HepG2 (cell line): ENCODE data around the gene OR10P1. TPM values are rescaled to one million over a fixed set of nuclear protein-coding genes. Genes with fewer than 3 reads are reported as not detected.

ENCODE experiments used
- CHD2 ChIP-seq: IDR thresholded peaks from 2 replicates; pipeline ENCODE4 v1.6.1; 2011; ENCODE audit warnings: low read depth, low read length, improper control_type of control experiment
- EP300 ChIP-seq, 3 experiments: sonication (generic) in 1 of 3; formaldehyde crosslinking in 1 of 3; IDR thresholded peaks; 2 replicates each; pipeline versions ENCODE4 v1.5.1 to v1.6.1; 2011 to 2020; ENCODE audit warnings: low read depth in 2 of 3, low read length in 2 of 3, borderline replicate concordance in 1 of 3, improper control_type of control experiment in 1 of 3, mild to moderate bottlenecking in 1 of 3, missing genetic modification reagents in 1 of 3, moderate library complexity in 1 of 3
- FOXJ3 ChIP-seq: sonication (generic); formaldehyde crosslinking; IDR thresholded peaks from 2 replicates; pipeline ENCODE4 v1.4.0; 2020; ENCODE audit warnings: missing genetic modification reagents, mild to moderate bottlenecking, borderline replicate concordance
- HOXA9 ChIP-seq: sonication (generic); formaldehyde crosslinking; IDR thresholded peaks from 2 replicates; pipeline ENCODE4 v1.8.1; 2022; ENCODE audit warnings: missing genetic modification reagents, mild to moderate bottlenecking, moderate library complexity, borderline replicate concordance
- NFYB ChIP-seq: sonication (generic); formaldehyde crosslinking; IDR thresholded peaks from 2 replicates; pipeline ENCODE4 v1.4.0; 2020; ENCODE audit warnings: missing genetic modification reagents
- PITX1 ChIP-seq: sonication (generic); formaldehyde crosslinking; IDR thresholded peaks from 2 replicates; pipeline ENCODE4 v1.5.1; 2020; ENCODE audit warnings: mild to moderate bottlenecking, missing genetic modification reagents
- RBAK ChIP-seq: sonication (generic); formaldehyde crosslinking; IDR thresholded peaks from 2 replicates; pipeline ENCODE4 v1.5.1; 2020; ENCODE audit warnings: mild to moderate bottlenecking, missing genetic modification reagents
- SRSF9 ChIP-seq: fragments of 200-400 bp; formaldehyde crosslinking; IDR thresholded peaks from 2 replicates; pipeline ENCODE4 v1.6.1; 2018; ENCODE audit warnings: borderline replicate concordance, mild to moderate bottlenecking, low read depth, low read length; ENCODE audit not compliant: insufficient read depth, poor library complexity, severe bottlenecking
- TAF15 ChIP-seq: fragments of 200-400 bp; formaldehyde crosslinking; IDR thresholded peaks from one replicate; pipeline ENCODE4 v1.6.1; 2018; ENCODE audit warnings: mild to moderate bottlenecking, low read depth, low read length; ENCODE audit not compliant: poor library complexity, severe bottlenecking
- ZKSCAN1 ChIP-seq: fragments of 150-350 bp; IDR thresholded peaks from 2 replicates; pipeline ENCODE4 v1.6.1; 2014; ENCODE audit warnings: low read length
- ZNF30 ChIP-seq: sonication (generic); formaldehyde crosslinking; IDR thresholded peaks from 2 replicates; pipeline ENCODE4 v1.5.0; 2020; ENCODE audit warnings: mild to moderate bottlenecking, missing genetic modification reagents
- ZNF510 ChIP-seq: sonication (generic); formaldehyde crosslinking; IDR thresholded peaks from 2 replicates; pipeline ENCODE4 v1.4.0; 2020; ENCODE audit warnings: low read depth, mild to moderate bottlenecking, missing genetic modification reagents
- ZNF564 ChIP-seq: sonication (generic); formaldehyde crosslinking; IDR thresholded peaks from 2 replicates; pipeline ENCODE4 v1.8.1; 2023; ENCODE audit warnings: mild to moderate bottlenecking, missing genetic modification reagents
- ZNF607 ChIP-seq: sonication (generic); formaldehyde crosslinking; IDR thresholded peaks from 2 replicates; pipeline ENCODE4 v1.5.1; 2020; ENCODE audit warnings: missing genetic modification reagents, mild to moderate bottlenecking, borderline replicate concordance
- ZNF782 ChIP-seq: sonication (generic); formaldehyde crosslinking; IDR thresholded peaks from 2 replicates; pipeline ENCODE4 v1.4.0; 2020; ENCODE audit warnings: missing genetic modification reagents, mild to moderate bottlenecking, borderline replicate concordance
- ZNF83 ChIP-seq: sonication (generic); formaldehyde crosslinking; IDR thresholded peaks from 2 replicates; pipeline ENCODE4 v1.4.0; 2020; ENCODE audit warnings: missing genetic modification reagents, mild to moderate bottlenecking, borderline replicate concordance
- polyA plus RNA-seq, 8 experiments: library from polyadenylated mRNA; depleted of rRNA in 3 of 8; stranded (reverse) in 7 of 8; unstranded in 1 of 8; fragments of >200 nt; fragmentation: Illumina TruSeq in 4 of 8; extraction: Trizol in 4 of 8; gene quantifications; 2 replicates each; pipeline versions ENCODE4 v1.2.1 to v1.2.3, GENCODE V29; 2011 to 2016; ENCODE audit warnings: low read depth in 4 of 8, missing spikeins in 1 of 8, mixed read lengths in 1 of 8; ENCODE audit not compliant: insufficient read depth in 1 of 8
- total RNA-seq, 5 experiments: library from RNA; depleted of rRNA; stranded (reverse); fragments of >200 nt; fragmentation: Illumina TruSeq; extraction: Trizol; gene quantifications; 2 replicates each; pipeline ENCODE4 v1.2.3, GENCODE V29; 2016; ENCODE audit warnings: low read depth in 1 of 5
- TF ChIP-seq, protein P1 (sequence below): sonication (generic); formaldehyde crosslinking; IDR thresholded peaks from 2 replicates; pipeline ENCODE4 v1.4.0; 2020; ENCODE audit warnings: low read depth, mild to moderate bottlenecking, missing genetic modification reagents
- TF ChIP-seq, protein P2 (sequence below): sonication (generic); formaldehyde crosslinking; IDR thresholded peaks from 2 replicates; pipeline ENCODE4 v1.4.0; 2020; ENCODE audit warnings: missing genetic modification reagents
- TF ChIP-seq, protein P3 (sequence below): sonication (generic); formaldehyde crosslinking; IDR thresholded peaks from 2 replicates; pipeline ENCODE4 v1.5.1; 2020; ENCODE audit warnings: mild to moderate bottlenecking, moderate library complexity, missing genetic modification reagents
- TF ChIP-seq, protein P4 (sequence below): sonication (generic); formaldehyde crosslinking; IDR thresholded peaks from 2 replicates; pipeline ENCODE4 v1.5.0; 2020; ENCODE audit warnings: missing genetic modification reagents

The OR10P1 gene
- total and polyA plus RNA-seq, 2 of the 13 experiments (the other 11 are each of a cell fraction or from before 2014, with no cell fraction given), result not detected

DNA sequence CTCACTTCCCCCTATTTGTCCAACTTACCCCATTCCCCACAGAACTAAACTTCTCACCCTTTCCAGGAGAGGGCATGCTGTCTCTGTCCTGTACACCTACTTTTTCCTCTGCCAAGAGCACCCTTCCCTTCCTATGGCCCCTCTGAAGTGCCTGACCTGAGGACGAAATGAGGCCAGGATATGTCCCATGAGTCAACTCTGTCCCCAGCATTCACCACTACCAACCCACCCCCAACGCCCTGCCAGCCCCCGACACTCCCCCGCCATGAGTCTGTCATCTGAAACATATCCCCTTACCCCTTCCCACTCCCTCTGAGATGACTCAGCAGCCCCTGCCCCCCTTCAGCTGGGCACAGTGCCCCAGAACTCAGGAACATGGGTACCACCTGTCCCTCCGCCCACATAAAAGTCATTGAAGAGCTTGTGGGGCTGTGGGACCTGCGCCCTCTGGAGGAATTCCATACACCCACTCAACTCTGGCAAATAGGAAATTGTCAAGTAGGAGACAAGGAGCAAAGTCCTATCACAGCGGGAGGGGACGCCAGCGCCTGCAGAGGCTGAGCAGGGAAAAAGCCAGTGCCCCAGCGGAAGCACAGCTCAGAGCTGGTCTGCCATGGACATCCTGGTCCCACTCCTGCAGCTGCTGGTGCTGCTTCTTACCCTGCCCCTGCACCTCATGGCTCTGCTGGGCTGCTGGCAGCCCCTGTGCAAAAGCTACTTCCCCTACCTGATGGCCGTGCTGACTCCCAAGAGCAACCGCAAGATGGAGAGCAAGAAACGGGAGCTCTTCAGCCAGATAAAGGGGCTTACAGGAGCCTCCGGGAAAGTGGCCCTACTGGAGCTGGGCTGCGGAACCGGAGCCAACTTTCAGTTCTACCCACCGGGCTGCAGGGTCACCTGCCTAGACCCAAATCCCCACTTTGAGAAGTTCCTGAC, 44.7 kb downstream of the OR10P1 start (continued):
- TF ChIP-seq, protein P1, sequence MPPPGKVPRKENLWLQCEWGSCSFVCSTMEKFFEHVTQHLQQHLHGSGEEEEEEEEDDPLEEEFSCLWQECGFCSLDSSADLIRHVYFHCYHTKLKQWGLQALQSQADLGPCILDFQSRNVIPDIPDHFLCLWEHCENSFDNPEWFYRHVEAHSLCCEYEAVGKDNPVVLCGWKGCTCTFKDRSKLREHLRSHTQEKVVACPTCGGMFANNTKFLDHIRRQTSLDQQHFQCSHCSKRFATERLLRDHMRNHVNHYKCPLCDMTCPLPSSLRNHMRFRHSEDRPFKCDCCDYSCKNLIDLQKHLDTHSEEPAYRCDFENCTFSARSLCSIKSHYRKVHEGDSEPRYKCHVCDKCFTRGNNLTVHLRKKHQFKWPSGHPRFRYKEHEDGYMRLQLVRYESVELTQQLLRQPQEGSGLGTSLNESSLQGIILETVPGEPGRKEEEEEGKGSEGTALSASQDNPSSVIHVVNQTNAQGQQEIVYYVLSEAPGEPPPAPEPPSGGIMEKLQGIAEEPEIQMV, result 0 out of 2 replicates have a peak, but pooled peaks have one; percentile 49
- peak; percentile 12; the same call in 1 of the 2 replicates for TF ChIP-seq NFYB (CRISPR knock-in tag)
- TF ChIP-seq RBAK (CRISPR knock-in tag), result no peak
- no peak for TF ChIP-seq TAF15
- TF ChIP-seq ZNF607 (CRISPR knock-in tag), result no peak
- no peak for TF ChIP-seq HOXA9
- TF ChIP-seq EP300 (IDR thresholded peaks at IDR 0.05; ENCODE audit: low read depth in 2 of 2, low read length in 2 of 2), result peak in 1 of 2 experiments; percentile 40; a peak in 1 of 4 replicates
- TF ChIP-seq EP300 (CRISPR knock-in tag; IDR thresholded peaks at IDR 0.05; ENCODE audit: borderline replicate concordance), result no peak
- TF ChIP-seq, protein P2, sequence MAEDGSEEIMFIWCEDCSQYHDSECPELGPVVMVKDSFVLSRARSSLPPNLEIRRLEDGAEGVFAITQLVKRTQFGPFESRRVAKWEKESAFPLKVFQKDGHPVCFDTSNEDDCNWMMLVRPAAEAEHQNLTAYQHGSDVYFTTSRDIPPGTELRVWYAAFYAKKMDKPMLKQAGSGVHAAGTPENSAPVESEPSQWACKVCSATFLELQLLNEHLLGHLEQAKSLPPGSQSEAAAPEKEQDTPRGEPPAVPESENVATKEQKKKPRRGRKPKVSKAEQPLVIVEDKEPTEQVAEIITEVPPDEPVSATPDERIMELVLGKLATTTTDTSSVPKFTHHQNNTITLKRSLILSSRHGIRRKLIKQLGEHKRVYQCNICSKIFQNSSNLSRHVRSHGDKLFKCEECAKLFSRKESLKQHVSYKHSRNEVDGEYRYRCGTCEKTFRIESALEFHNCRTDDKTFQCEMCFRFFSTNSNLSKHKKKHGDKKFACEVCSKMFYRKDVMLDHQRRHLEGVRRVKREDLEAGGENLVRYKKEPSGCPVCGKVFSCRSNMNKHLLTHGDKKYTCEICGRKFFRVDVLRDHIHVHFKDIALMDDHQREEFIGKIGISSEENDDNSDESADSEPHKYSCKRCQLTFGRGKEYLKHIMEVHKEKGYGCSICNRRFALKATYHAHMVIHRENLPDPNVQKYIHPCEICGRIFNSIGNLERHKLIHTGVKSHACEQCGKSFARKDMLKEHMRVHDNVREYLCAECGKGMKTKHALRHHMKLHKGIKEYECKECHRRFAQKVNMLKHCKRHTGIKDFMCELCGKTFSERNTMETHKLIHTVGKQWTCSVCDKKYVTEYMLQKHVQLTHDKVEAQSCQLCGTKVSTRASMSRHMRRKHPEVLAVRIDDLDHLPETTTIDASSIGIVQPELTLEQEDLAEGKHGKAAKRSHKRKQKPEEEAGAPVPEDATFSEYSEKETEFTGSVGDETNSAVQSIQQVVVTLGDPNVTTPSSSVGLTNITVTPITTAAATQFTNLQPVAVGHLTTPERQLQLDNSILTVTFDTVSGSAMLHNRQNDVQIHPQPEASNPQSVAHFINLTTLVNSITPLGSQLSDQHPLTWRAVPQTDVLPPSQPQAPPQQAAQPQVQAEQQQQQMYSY (CRISPR knock-in tag), result no peak
- no peak for TF ChIP-seq CHD2
- TF ChIP-seq PITX1 (CRISPR knock-in tag), result peak; percentile 56
- no peak for TF ChIP-seq ZNF83 (CRISPR knock-in tag)
- TF ChIP-seq ZKSCAN1, result no peak
- no peak for TF ChIP-seq ZNF510 (CRISPR knock-in tag)
- TF ChIP-seq, protein P3, sequence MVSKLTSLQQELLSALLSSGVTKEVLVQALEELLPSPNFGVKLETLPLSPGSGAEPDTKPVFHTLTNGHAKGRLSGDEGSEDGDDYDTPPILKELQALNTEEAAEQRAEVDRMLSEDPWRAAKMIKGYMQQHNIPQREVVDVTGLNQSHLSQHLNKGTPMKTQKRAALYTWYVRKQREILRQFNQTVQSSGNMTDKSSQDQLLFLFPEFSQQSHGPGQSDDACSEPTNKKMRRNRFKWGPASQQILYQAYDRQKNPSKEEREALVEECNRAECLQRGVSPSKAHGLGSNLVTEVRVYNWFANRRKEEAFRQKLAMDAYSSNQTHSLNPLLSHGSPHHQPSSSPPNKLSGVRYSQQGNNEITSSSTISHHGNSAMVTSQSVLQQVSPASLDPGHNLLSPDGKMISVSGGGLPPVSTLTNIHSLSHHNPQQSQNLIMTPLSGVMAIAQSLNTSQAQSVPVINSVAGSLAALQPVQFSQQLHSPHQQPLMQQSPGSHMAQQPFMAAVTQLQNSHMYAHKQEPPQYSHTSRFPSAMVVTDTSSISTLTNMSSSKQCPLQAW (CRISPR knock-in tag), result peak; percentile 30; the same call in 1 of the 2 replicates
- TF ChIP-seq, protein P4, sequence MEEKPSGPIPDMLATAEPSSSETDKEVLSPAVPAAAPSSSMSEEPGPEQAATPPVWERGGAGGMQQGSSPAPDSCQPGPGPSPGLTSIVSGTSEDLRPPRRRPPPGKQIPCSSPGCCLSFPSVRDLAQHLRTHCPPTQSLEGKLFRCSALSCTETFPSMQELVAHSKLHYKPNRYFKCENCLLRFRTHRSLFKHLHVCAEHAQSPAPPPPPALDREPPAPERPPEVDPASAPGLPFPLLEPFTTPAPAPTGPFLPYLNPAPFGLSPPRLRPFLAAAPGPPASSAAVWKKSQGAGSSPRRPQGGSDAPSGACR (CRISPR knock-in tag), result 0 out of 2 replicates have a peak, but pooled peaks have one; percentile 55
- TF ChIP-seq FOXJ3 (CRISPR knock-in tag), result no peak
- no peak for TF ChIP-seq SRSF9
- TF ChIP-seq ZNF782 (CRISPR knock-in tag), result no peak
- no peak for TF ChIP-seq ZNF30 (CRISPR knock-in tag)
- no peak for TF ChIP-seq ZNF564 (CRISPR knock-in tag)
